ENCODE measurements around the gene DGKG.

DGKG gene

DNA sequence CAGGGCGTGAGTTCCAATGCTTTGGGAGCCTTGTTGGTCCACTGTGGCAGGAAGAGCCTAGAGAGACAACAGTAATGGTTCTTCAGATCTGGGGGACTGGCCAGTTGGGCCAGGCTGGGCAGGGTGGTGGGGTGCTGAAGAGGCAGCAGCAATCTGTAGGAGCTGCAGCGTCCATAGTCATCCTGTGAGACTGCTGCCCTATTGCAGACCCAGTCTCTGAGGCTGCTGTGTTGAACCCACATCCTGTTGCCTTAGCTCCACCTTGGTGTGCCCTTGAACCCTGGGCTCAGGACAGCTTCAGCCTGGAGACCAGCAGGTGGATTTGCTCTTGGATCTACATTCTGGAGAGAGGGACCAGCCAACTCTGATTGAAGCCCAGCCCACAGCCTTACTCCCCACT is 229.5 kb downstream of the DGKG start:
- H3K4me3 Mint-ChIP-seq: no peak overlapping the region
- no peaks in the 10 kb centered on the region for H3K9me3 Mint-ChIP-seq
- DNase-seq (ENCODE audit: low spot score): no peak
- no peak overlapping the region for H3K27ac Mint-ChIP-seq
- H3K4me1 Mint-ChIP-seq (ENCODE audit: low read depth): no peaks in the 10 kb centered on the region
- no peaks in the 10 kb centered on the region for H3K36me3 Mint-ChIP-seq (ENCODE audit: low read depth)
- H3K27me3 Mint-ChIP-seq (ENCODE audit: low read depth): peaks cover 34% of the 10 kb centered on the region

DNA sequence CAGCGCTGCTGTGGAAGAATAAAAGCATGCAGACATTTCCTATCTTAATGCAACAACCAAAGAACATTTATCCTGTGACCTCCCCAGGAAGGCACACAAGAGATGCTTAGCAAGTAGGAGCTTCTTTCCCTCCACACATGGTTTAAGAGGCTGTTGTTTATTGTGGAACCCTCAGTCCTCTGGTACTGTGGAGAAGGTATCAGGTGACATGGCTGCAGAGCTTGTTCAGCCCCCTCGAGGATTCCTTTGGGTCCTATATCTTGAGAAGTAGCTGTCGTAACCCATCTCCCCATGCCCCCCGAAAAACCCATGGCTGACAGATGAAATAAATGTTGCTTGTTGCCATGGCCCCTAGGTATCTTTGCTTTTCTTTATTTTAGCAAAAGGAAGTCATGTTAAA is 232.8 kb downstream of the DGKG start:
- no peaks in the 10 kb centered on the region for H3K4me1 Mint-ChIP-seq (ENCODE audit: low read depth)
- DNase-seq (ENCODE audit: low spot score): no peak
- no peak overlapping the region for H3K4me3 Mint-ChIP-seq
- no peaks in the 10 kb centered on the region for H3K36me3 Mint-ChIP-seq (ENCODE audit: low read depth)
- H3K27ac Mint-ChIP-seq: no peak overlapping the region
- H3K27me3 Mint-ChIP-seq (ENCODE audit: low read depth): peaks cover 30% of the 10 kb centered on the region
- peaks cover 6% of the 10 kb centered on the region for H3K9me3 Mint-ChIP-seq

- no peak overlapping the region for H3K27ac Mint-ChIP-seq
- H3K4me3 Mint-ChIP-seq: no peak overlapping the region
- peaks cover 6% of the 10 kb centered on the region for H3K9me3 Mint-ChIP-seq
- no peaks in the 10 kb centered on the region for H3K4me1 Mint-ChIP-seq (ENCODE audit: low read depth)
- H3K36me3 Mint-ChIP-seq (ENCODE audit: low read depth): no peaks in the 10 kb centered on the region
- peaks cover 34% of the 10 kb centered on the region for H3K27me3 Mint-ChIP-seq (ENCODE audit: low read depth)
- no peak for DNase-seq (ENCODE audit: low spot score)
These were observed 233.9 kb downstream of the DGKG start for GRCh38 chr3:186128158-186128557.

DNA sequence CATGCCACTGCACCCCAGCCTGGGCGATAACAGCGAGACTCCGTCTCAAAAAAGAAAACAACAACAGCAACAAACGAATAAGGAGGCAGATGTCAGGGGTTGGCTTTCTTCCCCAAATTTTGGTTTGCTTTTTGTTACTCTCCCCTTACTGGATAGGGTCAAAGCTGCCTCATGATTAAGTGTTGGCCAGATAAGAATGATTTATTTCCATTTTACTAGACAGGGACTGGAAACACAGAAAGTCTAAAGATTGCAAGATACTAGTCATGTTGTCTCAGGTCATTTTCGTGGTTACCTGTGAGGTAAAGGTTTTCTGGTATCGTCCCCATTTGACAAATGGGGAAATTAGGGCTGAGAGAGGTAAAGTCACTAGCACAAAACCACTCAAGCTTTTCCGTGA is 234.6 kb downstream of the DGKG start:
- Mint-ChIP-seq H3K36me3 (ENCODE audit: low read depth) (no peaks in the 10 kb centered on the region), H3K9me3 (peaks cover 6% of the 10 kb centered on the region), H3K4me3 (no peak overlapping the region), H3K4me1 (ENCODE audit: low read depth) (no peaks in the 10 kb centered on the region), H3K27me3 (ENCODE audit: low read depth) (peaks cover 38% of the 10 kb centered on the region), H3K27ac (no peak overlapping the region)
- no peak for DNase-seq (ENCODE audit: low spot score)

- peaks cover 6% of the 10 kb centered on the region for H3K9me3 Mint-ChIP-seq
These were observed 236.9 kb downstream of the DGKG start for GRCh38 chr3:186125118-186125517.

DNA sequence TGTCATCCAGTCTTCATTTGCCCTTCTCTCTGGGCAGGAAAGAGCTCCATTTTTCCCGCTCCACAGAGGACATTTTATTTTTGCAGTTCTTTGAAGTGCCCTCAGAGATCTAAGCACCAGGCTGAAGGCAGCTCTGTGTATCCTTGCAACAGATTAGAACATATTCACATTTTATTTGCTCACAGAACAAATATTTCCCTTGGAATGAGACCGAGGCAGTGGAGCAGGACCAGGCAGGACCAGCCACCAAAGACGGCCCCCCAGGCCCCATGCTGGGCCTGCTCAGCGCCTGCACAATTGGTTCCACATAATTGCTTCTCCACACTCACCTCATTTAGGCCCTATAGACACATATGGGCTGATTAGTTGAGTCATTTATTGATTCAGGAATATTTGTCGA is 237.4 kb downstream of the DGKG start:
- DNase-seq (ENCODE audit: low spot score): no peak
- no peak overlapping the region for H3K4me3 Mint-ChIP-seq
- H3K27ac Mint-ChIP-seq: no peak overlapping the region
- no peaks in the 10 kb centered on the region for H3K36me3 Mint-ChIP-seq (ENCODE audit: low read depth)
- H3K4me1 Mint-ChIP-seq (ENCODE audit: low read depth): no peaks in the 10 kb centered on the region
- peaks cover 26% of the 10 kb centered on the region for H3K27me3 Mint-ChIP-seq (ENCODE audit: low read depth)
- peaks cover 6% of the 10 kb centered on the region for H3K9me3 Mint-ChIP-seq

More at GRCh38 chr3:186125118-186125517, 236.9 kb downstream of the DGKG start:
- no peak for DNase-seq (ENCODE audit: low spot score)
- Mint-ChIP-seq H3K27ac (no peak overlapping the region), H3K4me3 (no peak overlapping the region), H3K4me1 (ENCODE audit: low read depth) (no peaks in the 10 kb centered on the region), H3K36me3 (ENCODE audit: low read depth) (no peaks in the 10 kb centered on the region), H3K27me3 (ENCODE audit: low read depth) (peaks cover 28% of the 10 kb centered on the region)

DNA sequence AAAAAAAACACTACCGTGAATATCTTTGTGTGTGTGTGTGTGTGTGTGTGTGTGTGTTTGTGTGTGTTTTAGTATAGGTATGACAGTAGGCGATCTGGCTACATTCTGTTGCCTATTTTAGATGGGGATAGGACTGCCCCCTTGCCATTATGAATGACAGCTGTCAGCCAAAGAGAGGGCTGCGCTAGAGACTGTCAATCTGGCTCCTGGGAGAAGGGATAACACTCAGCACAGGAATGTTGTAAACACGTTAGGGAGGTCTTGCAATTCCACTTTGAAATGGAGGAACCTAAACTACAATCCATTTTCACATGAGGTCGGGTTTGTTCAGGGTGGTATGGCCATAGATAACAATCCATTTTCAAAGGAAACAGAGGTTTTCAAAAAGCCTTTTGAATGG is 239.0 kb downstream of the DGKG start:
- no peak overlapping the region for H3K27ac Mint-ChIP-seq
- DNase-seq (ENCODE audit: low spot score): no peak
- H3K27me3 Mint-ChIP-seq (ENCODE audit: low read depth): peaks cover 29% of the 10 kb centered on the region
- H3K9me3 Mint-ChIP-seq: peaks cover 6% of the 10 kb centered on the region
- H3K4me1 Mint-ChIP-seq (ENCODE audit: low read depth): no peaks in the 10 kb centered on the region
- no peak overlapping the region for H3K4me3 Mint-ChIP-seq
- H3K36me3 Mint-ChIP-seq (ENCODE audit: low read depth): no peaks in the 10 kb centered on the region

- DNase-seq (ENCODE audit: low spot score): no peak
- Mint-ChIP-seq H3K4me1 (ENCODE audit: low read depth) (no peaks in the 10 kb centered on the region), H3K27ac (no peak overlapping the region)
These were observed 240.1 kb downstream of the DGKG start for GRCh38 chr3:186121968-186122367.

GRCh38 chr3:186121278-186121677 is 240.8 kb downstream of the DGKG start:
- no peak overlapping the region for H3K4me3 Mint-ChIP-seq
- H3K9me3 Mint-ChIP-seq: peaks cover 6% of the 10 kb centered on the region
- no peak overlapping the region for H3K27ac Mint-ChIP-seq
- peaks cover 40% of the 10 kb centered on the region for H3K27me3 Mint-ChIP-seq (ENCODE audit: low read depth)
- no peak for DNase-seq (ENCODE audit: low spot score)
- H3K36me3 Mint-ChIP-seq (ENCODE audit: low read depth): no peaks in the 10 kb centered on the region
- no peaks in the 10 kb centered on the region for H3K4me1 Mint-ChIP-seq (ENCODE audit: low read depth)

More at GRCh38 chr3:186121968-186122367, 240.1 kb downstream of the DGKG start:
- Mint-ChIP-seq H3K27me3 (ENCODE audit: low read depth) (peaks cover 36% of the 10 kb centered on the region), H3K9me3 (peaks cover 6% of the 10 kb centered on the region), H3K4me3 (no peak overlapping the region), H3K36me3 (ENCODE audit: low read depth) (no peaks in the 10 kb centered on the region)

- H3K27me3 Mint-ChIP-seq (ENCODE audit: low read depth): peaks cover 45% of the 10 kb centered on the region
- H3K36me3 Mint-ChIP-seq (ENCODE audit: low read depth): no peaks in the 10 kb centered on the region
- no peaks in the 10 kb centered on the region for H3K4me1 Mint-ChIP-seq (ENCODE audit: low read depth)
- H3K27ac Mint-ChIP-seq: no peak overlapping the region
- no peak for DNase-seq (ENCODE audit: low spot score)
- H3K4me3 Mint-ChIP-seq: no peak overlapping the region
- H3K9me3 Mint-ChIP-seq: no peaks in the 10 kb centered on the region
These were observed 242.5 kb downstream of the DGKG start for GRCh38 chr3:186119499-186119898.

DNA sequence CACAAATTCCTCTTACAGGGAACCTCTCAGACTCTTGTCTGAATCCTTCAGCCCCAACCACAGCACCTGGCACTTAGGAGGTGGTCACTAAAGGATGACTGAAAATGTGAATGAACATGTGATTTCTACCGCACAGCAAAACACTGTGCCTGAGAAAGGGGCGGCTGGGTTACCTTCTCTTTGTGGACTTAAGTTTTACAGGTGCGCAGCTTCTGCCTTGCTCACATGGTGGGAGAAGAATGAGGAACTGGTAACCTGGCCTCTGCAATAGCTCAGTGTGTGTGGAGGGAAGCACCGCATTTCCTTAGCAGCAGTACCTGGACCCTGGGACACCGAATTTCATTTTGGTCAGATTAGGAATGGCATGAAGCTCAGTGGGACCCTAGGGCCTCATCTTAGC is 243.3 kb downstream of the DGKG start:
- H3K27me3 Mint-ChIP-seq (ENCODE audit: low read depth): peaks cover 51% of the 10 kb centered on the region
- no peaks in the 10 kb centered on the region for H3K36me3 Mint-ChIP-seq (ENCODE audit: low read depth)
- H3K27ac Mint-ChIP-seq: no peak overlapping the region

DNA sequence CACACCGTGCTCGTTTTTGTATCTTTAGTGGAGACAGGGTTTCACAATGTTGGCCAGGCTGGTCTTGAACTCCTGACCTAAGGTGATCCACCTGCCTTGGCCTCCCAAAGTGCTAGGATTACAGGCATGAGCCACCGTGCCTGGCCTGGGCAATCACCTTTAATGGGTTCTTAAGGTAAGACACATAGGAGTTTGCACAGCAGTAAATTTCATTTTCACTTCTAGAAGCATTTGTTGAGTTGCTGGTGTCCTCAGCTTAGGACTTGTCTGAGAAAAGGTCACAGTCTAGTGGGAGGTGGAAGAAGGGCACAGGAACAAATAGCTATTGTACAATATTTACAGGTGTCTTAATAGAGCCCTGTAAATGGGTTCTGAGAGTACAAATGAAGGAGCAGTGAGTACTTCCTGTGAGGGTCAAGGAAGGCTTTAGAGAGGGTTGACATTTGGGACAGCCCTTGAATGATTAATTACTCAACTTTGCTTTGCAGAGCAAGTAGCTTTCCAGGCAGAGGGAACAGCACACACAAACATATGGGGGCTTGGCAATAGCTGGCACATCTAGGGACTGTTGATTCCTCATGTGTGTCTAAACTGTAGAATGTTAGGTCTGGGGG is 244.4 kb downstream of the DGKG start:
- Mint-ChIP-seq H3K27ac (no peak overlapping the region), H3K9me3 (no peaks in the 10 kb centered on the region), H3K4me1 (ENCODE audit: low read depth) (no peaks in the 10 kb centered on the region), H3K36me3 (ENCODE audit: low read depth) (no peaks in the 10 kb centered on the region), H3K27me3 (ENCODE audit: low read depth) (peaks cover 51% of the 10 kb centered on the region), H3K4me3 (no peak overlapping the region)
- no peak for DNase-seq (ENCODE audit: low spot score)

More for the DNA sequence above, 243.3 kb downstream of the DGKG start:
- H3K4me1 Mint-ChIP-seq (ENCODE audit: low read depth): no peaks in the 10 kb centered on the region
- no peak overlapping the region for H3K4me3 Mint-ChIP-seq
- DNase-seq (ENCODE audit: low spot score): no peak
- no peaks in the 10 kb centered on the region for H3K9me3 Mint-ChIP-seq

GRCh38 chr3:186115239-186115996 is 246.6 kb downstream of the DGKG start:
- peaks cover 7% of the 10 kb centered on the region for H3K4me1 Mint-ChIP-seq (ENCODE audit: low read depth)
- no peaks in the 10 kb centered on the region for H3K36me3 Mint-ChIP-seq (ENCODE audit: low read depth)
- no peak overlapping the region for H3K27ac Mint-ChIP-seq
- DNase-seq (ENCODE audit: low spot score): no peak
- no peaks in the 10 kb centered on the region for H3K9me3 Mint-ChIP-seq
- peaks cover 67% of the 10 kb centered on the region for H3K27me3 Mint-ChIP-seq (ENCODE audit: low read depth)
- no peak overlapping the region for H3K4me3 Mint-ChIP-seq

- H3K9me3 Mint-ChIP-seq: no peaks in the 10 kb centered on the region
- peak overlapping the region; percentile 29 for H3K4me3 Mint-ChIP-seq
- H3K27ac Mint-ChIP-seq: no peak overlapping the region
- H3K4me1 Mint-ChIP-seq (ENCODE audit: low read depth): peaks cover 27% of the 10 kb centered on the region
- no peak for DNase-seq (ENCODE audit: low spot score)
- no peaks in the 10 kb centered on the region for H3K36me3 Mint-ChIP-seq (ENCODE audit: low read depth)
- peaks cover 85% of the 10 kb centered on the region for H3K27me3 Mint-ChIP-seq (ENCODE audit: low read depth)
These were observed 250.8 kb downstream of the DGKG start for GRCh38 chr3:186110975-186111974.

Measured in T-helper 2 cell treated with Interferon-gamma antibody and Interleukin-4, amounts not matched to agents 5 μg/mL and 100 μg/mL, for 36 hours (primary cell).